Measurements from ENCODE around the gene CNTNAP2. TPM values are rescaled to one million over a fixed set of nuclear protein-coding genes. Genes with fewer than 3 reads are reported as not detected.

CNTNAP2 gene
- total RNA-seq, 1 experiment from 2014 or later = 0.03 TPM

DNA sequence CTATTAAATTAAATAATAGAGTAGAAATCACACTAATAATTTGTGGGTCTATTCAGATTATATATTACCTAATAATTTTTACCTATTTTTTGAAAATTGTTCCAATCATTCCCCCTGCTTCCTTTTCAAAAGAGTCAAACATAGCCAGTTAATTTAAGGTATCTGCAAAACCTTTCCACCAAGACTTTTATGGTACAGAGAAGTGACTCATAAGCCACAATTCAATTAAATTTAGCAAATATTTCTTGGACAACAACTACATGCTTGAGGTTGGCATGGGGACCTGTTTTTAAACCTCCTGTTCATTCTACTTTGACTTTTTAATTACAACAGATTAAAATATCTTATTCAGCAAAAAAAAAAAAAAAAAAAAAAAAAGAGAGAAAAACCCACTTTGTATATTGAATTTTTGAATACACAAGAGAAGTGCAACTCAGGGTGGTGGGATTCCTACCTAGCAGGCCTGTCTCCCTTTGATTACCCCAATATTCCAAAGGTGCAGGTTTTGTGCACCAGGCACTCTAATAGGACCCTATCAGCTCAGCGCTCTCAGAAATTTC, 2172.1 kb downstream of the CNTNAP2 start:
- ATAC-seq (no peak), DNase-seq (ENCODE audit: low read depth, low spot score) (no peak)
- Histone ChIP-seq H3K9me3 (ENCODE audit: control insufficient read depth, insufficient read depth, low read depth, low read length) (no peaks in the 10 kb centered on the region), H3K36me3 (ENCODE audit: control insufficient read depth, insufficient read depth, low read length) (no peaks in the 10 kb centered on the region), H3K4me3 (ENCODE audit: low read depth in 2 of 2, low read length in 2 of 2) (no peak overlapping the region), H3K27me3 (ENCODE audit: control insufficient read depth, insufficient read depth, low read length) (peaks cover 4% of the 10 kb centered on the region; the same call in 1 of the 2 replicates), H3K4me1 (ENCODE audit: control insufficient read depth, insufficient read depth, low read length) (no peaks in the 10 kb centered on the region), H3K27ac (ENCODE audit: low read length) (no peak overlapping the region)
- intact Hi-C loops (cut with micrococcal nuclease; ENCODE audit: unreplicated experiment) (no loop called here), in situ Hi-C loops (cut with HindIII; ENCODE audit: low pct_unique_long_range_greater_than_20kb, low sequenced_read_pairs) (no loop called here)
- ChIA-PET POLR2A (no interaction called here), CTCF (no interaction called here)
- TF ChIP-seq, protein P1, sequence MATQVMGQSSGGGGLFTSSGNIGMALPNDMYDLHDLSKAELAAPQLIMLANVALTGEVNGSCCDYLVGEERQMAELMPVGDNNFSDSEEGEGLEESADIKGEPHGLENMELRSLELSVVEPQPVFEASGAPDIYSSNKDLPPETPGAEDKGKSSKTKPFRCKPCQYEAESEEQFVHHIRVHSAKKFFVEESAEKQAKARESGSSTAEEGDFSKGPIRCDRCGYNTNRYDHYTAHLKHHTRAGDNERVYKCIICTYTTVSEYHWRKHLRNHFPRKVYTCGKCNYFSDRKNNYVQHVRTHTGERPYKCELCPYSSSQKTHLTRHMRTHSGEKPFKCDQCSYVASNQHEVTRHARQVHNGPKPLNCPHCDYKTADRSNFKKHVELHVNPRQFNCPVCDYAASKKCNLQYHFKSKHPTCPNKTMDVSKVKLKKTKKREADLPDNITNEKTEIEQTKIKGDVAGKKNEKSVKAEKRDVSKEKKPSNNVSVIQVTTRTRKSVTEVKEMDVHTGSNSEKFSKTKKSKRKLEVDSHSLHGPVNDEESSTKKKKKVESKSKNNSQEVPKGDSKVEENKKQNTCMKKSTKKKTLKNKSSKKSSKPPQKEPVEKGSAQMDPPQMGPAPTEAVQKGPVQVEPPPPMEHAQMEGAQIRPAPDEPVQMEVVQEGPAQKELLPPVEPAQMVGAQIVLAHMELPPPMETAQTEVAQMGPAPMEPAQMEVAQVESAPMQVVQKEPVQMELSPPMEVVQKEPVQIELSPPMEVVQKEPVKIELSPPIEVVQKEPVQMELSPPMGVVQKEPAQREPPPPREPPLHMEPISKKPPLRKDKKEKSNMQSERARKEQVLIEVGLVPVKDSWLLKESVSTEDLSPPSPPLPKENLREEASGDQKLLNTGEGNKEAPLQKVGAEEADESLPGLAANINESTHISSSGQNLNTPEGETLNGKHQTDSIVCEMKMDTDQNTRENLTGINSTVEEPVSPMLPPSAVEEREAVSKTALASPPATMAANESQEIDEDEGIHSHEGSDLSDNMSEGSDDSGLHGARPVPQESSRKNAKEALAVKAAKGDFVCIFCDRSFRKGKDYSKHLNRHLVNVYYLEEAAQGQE (IDR thresholded peaks at IDR 0.05; ENCODE audit: insufficient read depth in 1 of 2, low read depth in 2 of 2, low read length in 1 of 2) = no peak
- TF ChIP-seq TCF7L2 (IDR thresholded peaks at IDR 0.05; ENCODE audit: low read depth, low read length) = no peak
- TF ChIP-seq, protein P2, sequence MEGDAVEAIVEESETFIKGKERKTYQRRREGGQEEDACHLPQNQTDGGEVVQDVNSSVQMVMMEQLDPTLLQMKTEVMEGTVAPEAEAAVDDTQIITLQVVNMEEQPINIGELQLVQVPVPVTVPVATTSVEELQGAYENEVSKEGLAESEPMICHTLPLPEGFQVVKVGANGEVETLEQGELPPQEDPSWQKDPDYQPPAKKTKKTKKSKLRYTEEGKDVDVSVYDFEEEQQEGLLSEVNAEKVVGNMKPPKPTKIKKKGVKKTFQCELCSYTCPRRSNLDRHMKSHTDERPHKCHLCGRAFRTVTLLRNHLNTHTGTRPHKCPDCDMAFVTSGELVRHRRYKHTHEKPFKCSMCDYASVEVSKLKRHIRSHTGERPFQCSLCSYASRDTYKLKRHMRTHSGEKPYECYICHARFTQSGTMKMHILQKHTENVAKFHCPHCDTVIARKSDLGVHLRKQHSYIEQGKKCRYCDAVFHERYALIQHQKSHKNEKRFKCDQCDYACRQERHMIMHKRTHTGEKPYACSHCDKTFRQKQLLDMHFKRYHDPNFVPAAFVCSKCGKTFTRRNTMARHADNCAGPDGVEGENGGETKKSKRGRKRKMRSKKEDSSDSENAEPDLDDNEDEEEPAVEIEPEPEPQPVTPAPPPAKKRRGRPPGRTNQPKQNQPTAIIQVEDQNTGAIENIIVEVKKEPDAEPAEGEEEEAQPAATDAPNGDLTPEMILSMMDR (IDR thresholded peaks at IDR 0.05) = no peak
- no peak for TF ChIP-seq SIN3A (IDR thresholded peaks at IDR 0.05; ENCODE audit: borderline replicate concordance, insufficient read depth, low read depth, low read length)
- BruUV-seq (replicated peaks) = no TSS peak

DNA sequence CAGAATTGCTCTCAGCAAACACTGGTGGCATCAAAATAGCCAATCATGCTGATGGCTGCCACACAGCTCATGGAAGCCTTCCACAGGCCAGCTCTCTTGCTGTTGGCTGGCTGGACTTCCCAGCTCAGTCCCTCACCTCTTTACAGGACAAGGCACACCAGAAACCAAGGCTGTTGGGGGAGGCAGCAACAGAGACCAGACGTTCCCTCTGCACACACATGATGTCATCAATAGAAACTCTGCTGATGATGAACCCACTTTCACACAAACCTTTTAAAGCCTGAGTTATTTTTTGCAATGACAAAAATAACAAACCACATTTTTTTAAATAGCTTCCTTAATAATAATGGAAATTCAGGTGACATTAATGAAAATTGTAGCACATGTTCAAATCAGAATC, 2173.0 kb downstream of the CNTNAP2 start:
- in situ Hi-C loops (cut with HindIII; ENCODE audit: low pct_unique_long_range_greater_than_20kb, low sequenced_read_pairs) = no loop called here
- DNase-seq (ENCODE audit: low read depth, low spot score) (no peak), ATAC-seq (no peak)
- H3K4me3 ChIP-seq (ENCODE audit: low read depth in 2 of 2, low read length in 2 of 2) = no peak overlapping the region
- H3K27ac ChIP-seq (ENCODE audit: low read length) = no peak overlapping the region
- CTCF ChIA-PET = no interaction called here
- intact Hi-C loops (cut with micrococcal nuclease; ENCODE audit: unreplicated experiment) = no loop called here
- H3K36me3 ChIP-seq (ENCODE audit: control insufficient read depth, insufficient read depth, low read length) = no peaks in the 10 kb centered on the region
- H3K9me3 ChIP-seq (ENCODE audit: control insufficient read depth, insufficient read depth, low read depth, low read length) = no peaks in the 10 kb centered on the region
- TF ChIP-seq, protein P2 (IDR thresholded peaks at IDR 0.05) = no peak
- no peak for TF ChIP-seq TCF7L2 (IDR thresholded peaks at IDR 0.05; ENCODE audit: low read depth, low read length)
- TF ChIP-seq POLR2AphosphoS5 (IDR thresholded peaks at IDR 0.05; ENCODE audit: low read depth, low read length) = no peak
- no peak for TF ChIP-seq SIN3A (IDR thresholded peaks at IDR 0.05; ENCODE audit: borderline replicate concordance, insufficient read depth, low read depth, low read length)
- TF ChIP-seq, protein P1 (IDR thresholded peaks at IDR 0.05; ENCODE audit: insufficient read depth in 1 of 2, low read depth in 2 of 2, low read length in 1 of 2) = no peak
- POLR2A ChIA-PET = no interaction called here
- no TSS peak for BruUV-seq (replicated peaks)
- H3K27me3 ChIP-seq (ENCODE audit: control insufficient read depth, insufficient read depth, low read length) = peaks cover 3% of the 10 kb centered on the region; the same call in 1 of the 2 replicates
- H3K4me1 ChIP-seq (ENCODE audit: control insufficient read depth, insufficient read depth, low read length) = no peaks in the 10 kb centered on the region
